H1 (cell line): Measurements from ENCODE around the gene MECP2. TPM values are rescaled to one million over a fixed set of nuclear protein-coding genes. Genes with fewer than 3 reads are reported as not detected.

ENCODE experiments used
- CTCF ChIA-PET: fragments of 300-600 bp; sonication (Branson Sonifier 250); formaldehyde crosslinking; loops from one replicate; lab custom pipeline; 2021; ENCODE audit not compliant: partially characterized antibody; lab: Charles Lee
- POLR2A ChIA-PET: fragments of 300-600 bp; sonication (Branson Sonifier 250); formaldehyde crosslinking; loops from one replicate; lab custom pipeline; 2021; ENCODE audit warnings: inconsistent platforms; ENCODE audit not compliant: partially characterized antibody; lab: Charles Lee
- DNase-seq, 2 experiments: peaks; one replicate each; pipeline versions ENCODE4 v3.0.0 to v3.0.0-alpha.2; 2010 to 2022; ENCODE audit warnings: low spot score in 2 of 2, low read depth in 1 of 2, mixed read lengths in 1 of 2
- FAIRE-seq: peaks from 2 replicates; lab custom pipeline; 2011; peaks lifted over from hg19 to GRCh38; lab: Jason Lieb, UNC
- H2AFZ ChIP-seq: 2 replicates; pipeline ENCODE4 v1.8.1; 2012; ENCODE audit warnings: low read length, inconsistent platforms
- H2AK5ac ChIP-seq: 2 replicates; pipeline ENCODE4 v1.6.1; 2013; ENCODE audit warnings: low read depth, low read length
- H2BK120ac ChIP-seq: replicated peaks from 2 replicates; pipeline ENCODE3; 2013; ENCODE audit warnings: low read depth, low read length, inconsistent platforms
- H2BK12ac ChIP-seq: 2 replicates; pipeline ENCODE4 v1.6.1; 2013; ENCODE audit warnings: low read depth, low read length
- H2BK15ac ChIP-seq: 2 replicates; pipeline ENCODE4 v1.6.1; 2013; ENCODE audit warnings: low read length
- H2BK20ac ChIP-seq: 2 replicates; pipeline ENCODE4 v1.6.1; 2013; ENCODE audit warnings: low read length
- H2BK5ac ChIP-seq: 2 replicates; pipeline ENCODE4 v1.6.1; 2013; ENCODE audit warnings: low read depth, low read length
- H3K14ac ChIP-seq: 2 replicates; pipeline ENCODE4 v1.6.1; 2013; ENCODE audit warnings: inconsistent platforms; ENCODE audit not compliant: insufficient read length
- H3K18ac ChIP-seq: 2 replicates; pipeline ENCODE4 v1.6.1; 2013; ENCODE audit warnings: low read length; ENCODE audit errors: extremely low read depth
- H3K23ac ChIP-seq: 2 replicates; pipeline ENCODE4 v1.6.1; 2013; ENCODE audit warnings: inconsistent platforms; ENCODE audit not compliant: insufficient read length
- H3K23me2 ChIP-seq: 2 replicates; pipeline ENCODE4 v1.6.1; 2013; ENCODE audit warnings: low read depth, low read length
- H3K27ac ChIP-seq: 2 replicates; pipeline ENCODE4 v1.6.1; 2011; ENCODE audit warnings: low read depth, low read length, inconsistent platforms
- H3K27me3 ChIP-seq, 4 experiments: replicated peaks in 1 of 4; 1 replicate in 1 of 4; 2 replicates in 3 of 4; pipeline versions ENCODE4 v1.6.1 to v1.8.1; 2011 to 2013; ENCODE audit warnings: low read length in 3 of 4, mild to moderate bottlenecking in 3 of 4, inconsistent platforms in 2 of 4, mixed read lengths in 2 of 4, moderate library complexity in 1 of 4; ENCODE audit not compliant: control insufficient read depth in 3 of 4, insufficient read depth in 3 of 4; ENCODE audit errors: extremely low read depth in 1 of 4
- H3K36me3 ChIP-seq, 4 experiments: 2 replicates each; pipeline versions ENCODE4 v1.6.1 to v1.8.1; 2011 to 2013; ENCODE audit warnings: mild to moderate bottlenecking in 4 of 4, low read length in 3 of 4, moderate library complexity in 2 of 4, control low read depth in 1 of 4, inconsistent platforms in 1 of 4; ENCODE audit not compliant: insufficient read depth in 4 of 4, control insufficient read depth in 2 of 4
- H3K4ac ChIP-seq: replicated peaks from 2 replicates; pipeline ENCODE3; 2013; ENCODE audit warnings: low read length, low read depth, mixed read lengths, inconsistent platforms; ENCODE audit not compliant: insufficient read length
- H3K4me1 ChIP-seq, 4 experiments: replicated peaks in 1 of 4; 1 replicate in 1 of 4; 2 replicates in 3 of 4; pipeline versions ENCODE4 v1.6.1 to v1.8.1; 2011 to 2013; ENCODE audit warnings: low read length in 3 of 4, inconsistent platforms in 2 of 4, mixed read lengths in 1 of 4; ENCODE audit not compliant: insufficient read depth in 4 of 4, control insufficient read depth in 3 of 4
- H3K4me2 ChIP-seq, 2 experiments: 2 replicates each; pipeline versions ENCODE4 v1.6.1 to v1.8.1; 2011 to 2013; ENCODE audit warnings: low read depth in 2 of 2, low read length in 2 of 2, control low read depth in 1 of 2, inconsistent platforms in 1 of 2, mild to moderate bottlenecking in 1 of 2; ENCODE audit not compliant: insufficient read depth in 1 of 2
- H3K4me3 ChIP-seq, 4 experiments: fragments of 200-600, 300-600 bp in 1 of 4; sonication (generic), shearing (Covaris generic), sonication (Bioruptor Twin) in 1 of 4; 2 replicates each; pipeline versions ENCODE4 v1.5.1 to v1.8.1; 2011 to 2016; ENCODE audit warnings: low read length in 4 of 4, low read depth in 3 of 4, control low read depth in 2 of 4, inconsistent platforms in 2 of 4, mild to moderate bottlenecking in 2 of 4, mixed read lengths in 1 of 4, moderate library complexity in 1 of 4; ENCODE audit not compliant: insufficient read depth in 2 of 4; ENCODE audit errors: extremely low read depth in 1 of 4
- H3K56ac ChIP-seq: replicated peaks from 2 replicates; pipeline ENCODE3; 2013; ENCODE audit warnings: low read depth, mild to moderate bottlenecking, mixed read lengths, low read length, inconsistent platforms; ENCODE audit not compliant: insufficient read length
- H3K79me1 ChIP-seq: 2 replicates; pipeline ENCODE4 v1.6.1; 2013; ENCODE audit warnings: low read depth, low read length, control low read depth
- H3K79me2 ChIP-seq, 2 experiments: 2 replicates each; pipeline versions ENCODE4 v1.6.1 to v1.8.1; 2012 to 2013; ENCODE audit warnings: low read length in 2 of 2, mild to moderate bottlenecking in 2 of 2, inconsistent platforms in 1 of 2; ENCODE audit not compliant: insufficient read depth in 2 of 2, control insufficient read depth in 1 of 2
- H3K9ac ChIP-seq, 4 experiments: replicated peaks in 1 of 4; 1 replicate in 1 of 4; 2 replicates in 3 of 4; pipeline versions ENCODE4 v1.6.1 to v1.8.1; 2011 to 2013; ENCODE audit warnings: low read depth in 3 of 4, low read length in 3 of 4, control low read depth in 2 of 4, mild to moderate bottlenecking in 2 of 4, moderate library complexity in 2 of 4, inconsistent platforms in 1 of 4; ENCODE audit errors: extremely low read depth in 1 of 4
- H3K9me3 ChIP-seq, 2 experiments: 2 replicates each; pipeline versions ENCODE4 v1.6.1 to v1.8.1; 2012 to 2013; ENCODE audit warnings: mild to moderate bottlenecking in 2 of 2, moderate library complexity in 2 of 2, control low read depth in 1 of 2, inconsistent platforms in 1 of 2, low read depth in 1 of 2, low read length in 1 of 2, mixed read lengths in 1 of 2; ENCODE audit not compliant: insufficient read depth in 2 of 2
- H4K20me1 ChIP-seq, 2 experiments: replicated peaks in 1 of 2; 2 replicates each; pipeline versions ENCODE3 to v1.8.1; 2011 to 2013; ENCODE audit warnings: inconsistent platforms in 2 of 2, low read length in 2 of 2, mild to moderate bottlenecking in 1 of 2; ENCODE audit not compliant: insufficient read depth in 2 of 2, control insufficient read depth in 1 of 2
- H4K5ac ChIP-seq: 2 replicates; pipeline ENCODE4 v1.6.1; 2013; ENCODE audit warnings: low read length, low read depth, mixed read lengths, inconsistent platforms; ENCODE audit not compliant: insufficient read length
- H4K8ac ChIP-seq: 2 replicates; pipeline ENCODE4 v1.8.0; 2013; ENCODE audit warnings: mild to moderate bottlenecking, moderate library complexity, low read length, inconsistent platforms; ENCODE audit not compliant: insufficient read depth; ENCODE audit errors: extremely low read depth
- H4K91ac ChIP-seq: replicated peaks from 2 replicates; pipeline ENCODE3; 2013; ENCODE audit warnings: low read length, mixed read lengths, inconsistent platforms; ENCODE audit not compliant: insufficient read length
- BCL11A ChIP-seq, 2 experiments: IDR thresholded peaks; one replicate each; pipeline ENCODE4 v1.6.1; 2011; ENCODE audit warnings: low read depth in 2 of 2, low read length in 2 of 2, mild to moderate bottlenecking in 2 of 2
- CTCF ChIP-seq, 3 experiments: IDR thresholded peaks; 1 replicate in 2 of 3; 2 replicates in 1 of 3; pipeline versions ENCODE4 v1.5.1 to v1.6.1; 2011; ENCODE audit warnings: low read length in 3 of 3, mild to moderate bottlenecking in 3 of 3, inconsistent platforms in 2 of 3, low read depth in 1 of 3, moderate library complexity in 1 of 3; ENCODE audit not compliant: insufficient read depth in 1 of 3; ENCODE audit errors: control extremely low read depth in 1 of 3
- E2F6 ChIP-seq: IDR thresholded peaks from 2 replicates; pipeline ENCODE4 v1.6.1; 2012; ENCODE audit warnings: inconsistent platforms
- JUN ChIP-seq: IDR thresholded peaks from 2 replicates; pipeline ENCODE4 v1.6.1; 2011; ENCODE audit warnings: low read depth, mild to moderate bottlenecking, improper control_type of control experiment, low read length
- YY1 ChIP-seq: IDR thresholded peaks from 2 replicates; pipeline ENCODE4 v1.6.1; 2011; ENCODE audit warnings: low read depth, mild to moderate bottlenecking, low read length
- WGBS, 2 experiments: shearing (Covaris generic) in 1 of 2; methylation state at CpG; one replicate each; pipeline versions ENCODE4 v1.1.6 to v1.1.7; 2013 to 2015; ENCODE audit warnings: low lambda C conversion rate in 2 of 2, mixed read lengths in 2 of 2, inconsistent platforms in 1 of 2, low coverage in 1 of 2, missing lambda C conversion rate in 1 of 2; ENCODE audit not compliant: insufficient replicate concordance in 2 of 2, insufficient coverage in 1 of 2, insufficient read length in 1 of 2; ENCODE audit errors: extremely low coverage in 1 of 2, missing lambda C conversion rate in 1 of 2; 5-methylcytosine and 5-hydroxymethylcytosine counted together
- polyA plus RNA-seq, 7 experiments: library from polyadenylated mRNA; depleted of rRNA in 3 of 7; stranded (reverse) in 5 of 7; unstranded in 2 of 7; fragments of >200 nt in 5 of 7; fragments of 200-250 nt in 2 of 7; gene quantifications; 1 replicate in 5 of 7; 2 replicates in 1 of 7; 4 replicates in 1 of 7; pipeline versions ENCODE4 v1.2.1 to v1.2.3, GENCODE V29; 2011 to 2013; ENCODE audit warnings: missing spikeins in 2 of 7, mixed read lengths in 2 of 7
- total RNA-seq: library from RNA; stranded (reverse); fragmentation: NEBNext Ultra II Directional; extraction: Animal tissue kit (Norgen Biotek cat#: 25700); gene quantifications from 2 replicates; pipeline ENCODE4 v1.2.1, GENCODE V29; 2021

Gene MECP2
- total and polyA plus RNA-seq, 2 of the 8 experiments (the other 6 are each of a cell fraction or from before 2014, with no cell fraction given), result 5.0 to 32.4 TPM

GRCh38 chrX:153988493-153988892, 109.0 kb downstream of the MECP2 start:
- H3K79me2 ChIP-seq, result no peaks in the 10 kb centered on the region
- H2BK20ac ChIP-seq, result no peak overlapping the region
- H3K56ac ChIP-seq, result no peak overlapping the region
- H3K18ac ChIP-seq, result no peak overlapping the region
- H3K27me3 ChIP-seq, result no peaks in the 10 kb centered on the region
- 91% methylated on average over 7 of the region's 12 CpGs; no CpG with 5 or more reads in 1 of the 2 experiments for WGBS, 2 experiments
- no peaks in the 10 kb centered on the region for H3K36me3 ChIP-seq
- H3K4me2 ChIP-seq, result no peak overlapping the region
- CTCF ChIA-PET, result no interaction called here
- H3K27ac ChIP-seq, result no peak overlapping the region
- H3K14ac ChIP-seq, result no peak overlapping the region
- no peaks in the 10 kb centered on the region for H3K4me1 ChIP-seq
- H4K91ac ChIP-seq, result no peak overlapping the region
- no peak overlapping the region for H2AK5ac ChIP-seq
- POLR2A ChIA-PET, result no interaction called here
- no peak overlapping the region for H3K23ac ChIP-seq
- no peak overlapping the region for H4K5ac ChIP-seq
- no peaks in the 10 kb centered on the region for H3K9me3 ChIP-seq
- H2BK5ac ChIP-seq, result no peak overlapping the region
- H2BK15ac ChIP-seq, result no peak overlapping the region
- TF ChIP-seq E2F6 (no peak), YY1 (no peak), BCL11A (IDR thresholded peaks at IDR 0.05; ENCODE audit: low read depth in 2 of 2, low read length in 2 of 2) (no peak), JUN (no peak), CTCF (IDR thresholded peaks at IDR 0.05; ENCODE audit: control extremely low read depth in 1 of 3, insufficient read depth in 1 of 3, low read depth in 1 of 3, low read length in 3 of 3) (no peak)
- no peaks in the 10 kb centered on the region for H3K79me1 ChIP-seq
- no peak overlapping the region for H2BK12ac ChIP-seq
- no peak overlapping the region for H3K4me3 ChIP-seq
- no peak overlapping the region for H3K4ac ChIP-seq
- no peaks in the 10 kb centered on the region for H3K23me2 ChIP-seq
- DNase-seq (no peak), FAIRE-seq (no peak)
- no peaks in the 10 kb centered on the region for H4K20me1 ChIP-seq
- H2AFZ ChIP-seq, result no peak overlapping the region
- no peak overlapping the region for H2BK120ac ChIP-seq
- H4K8ac ChIP-seq, result no peak overlapping the region
- H3K9ac ChIP-seq, result no peak overlapping the region
